Left renal pelvis (tissue), 4 donors: Measurements from ENCODE around the gene YIF1B. TPM values are rescaled to one million over a fixed set of nuclear protein-coding genes. Genes with fewer than 3 reads are reported as not detected.

ENCODE experiments used
- DNase-seq, 4 donors: peaks; one replicate each; pipeline ENCODE4 v3.0.0-alpha.2; 2013; ENCODE audit warnings: low read depth in 4 of 4, low spot score in 3 of 4
- polyA plus RNA-seq, 4 donors: library from polyadenylated mRNA; unstranded; fragments of 120-200 nt; gene quantifications; one replicate each; pipeline ENCODE4 v1.2.1, GENCODE V29; 2013; ENCODE audit not compliant: insufficient read length in 4 of 4

YIF1B gene
- polyA plus RNA-seq, 4 donors = 28.3 to 40.9 (median 32.1) TPM

DNA sequence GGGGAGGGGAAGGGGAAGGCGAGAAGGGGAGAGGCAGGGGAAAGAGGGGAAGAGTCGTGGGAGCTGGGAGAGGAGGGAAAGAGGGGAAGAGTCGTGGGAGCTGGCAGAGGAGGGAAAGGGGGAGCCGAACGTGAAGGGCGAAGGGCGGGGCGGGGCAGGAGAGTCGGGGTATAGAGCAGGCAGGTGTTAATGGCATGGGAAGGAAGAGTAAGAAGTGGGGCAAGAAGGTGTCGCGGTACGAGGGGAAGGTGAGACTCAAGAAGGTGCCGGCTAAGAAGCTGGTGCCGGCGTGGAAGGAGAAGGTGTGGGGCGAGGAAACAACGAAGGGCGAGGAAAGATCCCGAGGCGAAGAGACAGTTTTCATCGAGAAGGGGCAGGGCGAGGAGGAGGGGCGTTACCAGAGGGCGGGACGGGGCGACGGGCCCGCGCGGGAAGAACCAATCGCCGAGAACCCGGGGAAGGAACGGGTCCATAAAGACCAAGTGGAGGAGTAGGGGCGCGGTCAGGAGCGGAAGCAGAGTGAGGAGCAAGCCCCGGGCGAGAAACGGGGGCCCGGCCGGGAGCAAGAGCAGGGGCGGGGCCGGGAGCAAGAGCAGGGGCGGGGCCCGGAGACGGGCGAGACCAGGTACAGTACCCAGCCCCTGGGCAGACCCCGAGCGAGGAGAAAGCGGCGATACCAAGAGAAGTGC, 20.3 kb upstream of the YIF1B start:
- DNase-seq = peak; percentile 79 to 81 (median 80)

DNA sequence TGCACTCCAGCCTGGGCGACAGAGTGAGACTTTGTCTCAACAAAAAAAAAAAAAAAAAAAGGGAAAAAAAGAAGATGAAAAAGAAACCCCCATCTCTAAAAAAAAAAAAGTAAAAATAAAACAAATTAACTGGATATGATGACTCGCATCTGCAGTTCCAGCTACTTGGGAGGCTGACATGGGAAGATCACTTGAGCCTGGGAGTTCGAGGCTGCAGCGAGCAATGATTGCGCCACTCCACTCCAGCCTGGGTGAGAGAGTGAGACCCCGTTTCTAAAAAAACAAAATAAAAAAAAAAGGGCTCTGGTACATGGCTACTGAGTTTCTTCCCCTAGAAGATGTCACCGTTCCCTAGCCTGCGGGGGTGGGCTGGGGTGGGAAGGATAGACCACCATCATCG, 17.5 kb upstream of the YIF1B start:
- DNase-seq = no peak

GRCh38 chr19:38331728-38332127, 16.0 kb upstream of the YIF1B start:
- no peak for DNase-seq

GRCh38 chr19:38329651-38330050, 13.9 kb upstream of the YIF1B start:
- DNase-seq = no peak

DNA sequence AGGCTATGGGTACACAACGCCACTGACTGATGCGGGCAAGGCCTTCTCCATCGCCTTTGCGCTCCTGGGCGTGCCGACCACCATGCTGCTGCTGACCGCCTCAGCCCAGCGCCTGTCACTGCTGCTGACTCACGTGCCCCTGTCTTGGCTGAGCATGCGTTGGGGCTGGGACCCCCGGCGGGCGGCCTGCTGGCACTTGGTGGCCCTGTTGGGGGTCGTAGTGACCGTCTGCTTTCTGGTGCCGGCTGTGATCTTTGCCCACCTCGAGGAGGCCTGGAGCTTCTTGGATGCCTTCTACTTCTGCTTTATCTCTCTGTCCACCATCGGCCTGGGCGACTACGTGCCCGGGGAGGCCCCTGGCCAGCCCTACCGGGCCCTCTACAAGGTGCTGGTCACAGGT, 10.8 kb upstream of the YIF1B start:
- DNase-seq = no peak

GRCh38 chr19:38324431-38324830, 8.7 kb upstream of the YIF1B start:
- DNase-seq = no peak

- DNase-seq = no peak
Observed at GRCh38 chr19:38323291-38323690, 7.5 kb upstream of the YIF1B start.

DNA sequence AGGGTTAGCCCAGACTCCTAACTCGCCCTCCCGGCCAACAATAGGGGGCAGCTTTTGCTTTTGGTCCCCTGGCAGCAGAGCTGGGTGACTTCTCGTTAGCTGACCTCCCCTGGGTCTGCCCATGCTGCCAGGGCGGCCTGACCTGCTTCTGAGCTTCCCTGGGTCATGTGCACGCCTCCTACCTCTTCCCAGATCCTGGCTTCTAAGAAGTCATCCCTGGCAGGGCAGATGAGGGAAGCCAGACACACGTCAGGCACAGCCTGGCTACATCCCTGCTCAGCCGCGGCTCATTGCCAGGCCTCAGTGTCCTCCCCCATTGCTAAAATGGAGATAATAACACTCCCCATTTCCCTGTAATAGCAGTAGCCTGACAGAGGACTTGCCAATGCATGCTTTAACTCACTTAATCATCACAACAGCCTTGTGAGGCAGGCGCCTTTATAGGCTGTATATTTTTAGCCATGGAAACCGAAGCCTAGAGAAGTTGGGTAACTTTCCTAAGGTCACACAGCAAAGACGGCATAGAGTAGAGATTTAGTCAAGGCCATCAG, 6.0 kb upstream of the YIF1B start:
- no peak for DNase-seq

DNA sequence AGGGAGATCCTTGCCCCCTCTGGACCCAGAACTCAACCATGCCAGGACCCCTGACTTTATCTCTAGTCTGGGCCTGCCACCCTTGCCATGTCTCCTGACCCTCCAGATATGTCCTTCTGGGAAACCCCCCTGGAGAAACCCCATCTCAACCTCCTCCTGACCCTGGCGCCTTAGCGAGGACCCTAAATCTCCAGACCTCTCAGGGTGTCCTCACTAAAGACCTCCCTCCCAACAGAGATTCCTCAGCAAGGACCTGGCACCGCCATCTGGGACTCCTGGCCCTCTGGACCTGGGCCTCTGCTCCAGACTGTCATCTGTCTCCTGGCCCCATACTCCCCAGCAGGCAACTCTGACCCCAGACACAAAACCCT, 5.2 kb upstream of the YIF1B start:
- no peak for DNase-seq

GRCh38 chr19:38319421-38320258, 3.9 kb upstream of the YIF1B start, which contains the start of gene KCNK6:
TSS of gene KCNK6 (plus strand) at chr19:38319845. CDS start at chr19:38319951, 106 bp downstream.
- DNase-seq = no peak

DNA sequence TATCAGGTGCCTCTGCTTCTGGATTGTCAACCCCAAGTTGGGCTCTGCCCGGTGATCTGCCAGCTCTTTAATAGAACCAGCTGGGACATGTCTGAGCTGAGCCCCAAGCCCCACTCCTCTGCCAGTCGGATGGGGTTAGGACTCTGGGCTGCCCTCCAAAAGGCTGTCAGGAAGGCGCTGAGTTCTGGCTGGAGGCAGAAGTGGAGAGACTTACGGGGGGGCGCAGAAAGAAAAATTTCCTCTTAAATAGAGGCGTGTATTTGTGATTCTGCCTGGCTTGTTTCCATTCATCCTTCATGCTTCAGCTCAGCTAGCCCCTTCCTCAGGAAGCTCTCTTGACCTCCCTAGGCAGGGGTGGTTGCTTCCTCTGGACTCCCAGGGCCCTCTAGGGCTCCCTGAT, 2.9 kb upstream of the YIF1B start:
- DNase-seq = no peak

- no peak for DNase-seq
Observed at GRCh38 chr19:38317104-38317612, 1.4 kb upstream of the YIF1B start.

DNA sequence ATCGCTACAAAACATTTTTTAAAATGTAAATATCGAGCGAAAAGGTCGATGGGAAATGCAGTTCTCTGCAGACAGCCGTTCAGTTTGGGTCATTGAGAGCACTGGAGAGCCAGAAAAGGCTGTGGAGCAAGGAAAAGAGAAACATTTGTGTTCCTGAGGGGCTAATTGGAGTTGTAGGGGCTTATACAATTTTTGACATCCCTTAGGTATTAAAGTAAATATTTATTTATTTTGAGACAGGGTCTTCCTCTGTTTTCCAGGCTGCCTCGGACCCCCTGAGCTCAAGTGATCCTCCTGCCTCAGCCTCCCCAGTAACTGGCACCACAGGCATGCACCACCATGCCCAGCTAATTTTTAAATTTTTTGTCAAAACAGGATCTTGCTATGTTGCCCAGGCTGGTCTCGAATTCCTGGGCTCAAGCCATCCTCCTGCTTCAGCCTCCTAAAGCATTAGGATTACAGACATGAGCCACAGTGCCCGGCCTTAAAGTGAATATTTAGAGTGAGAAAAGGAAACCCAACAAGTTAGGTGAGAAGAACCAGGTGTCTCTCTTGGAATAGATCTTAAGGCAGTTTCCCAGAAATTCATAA, 825 bp upstream of the YIF1B start:
- no peak for DNase-seq

- no peak for DNase-seq
Observed at GRCh38 chr19:38310986-38311385, 4.8 kb downstream of the YIF1B start.

DNA sequence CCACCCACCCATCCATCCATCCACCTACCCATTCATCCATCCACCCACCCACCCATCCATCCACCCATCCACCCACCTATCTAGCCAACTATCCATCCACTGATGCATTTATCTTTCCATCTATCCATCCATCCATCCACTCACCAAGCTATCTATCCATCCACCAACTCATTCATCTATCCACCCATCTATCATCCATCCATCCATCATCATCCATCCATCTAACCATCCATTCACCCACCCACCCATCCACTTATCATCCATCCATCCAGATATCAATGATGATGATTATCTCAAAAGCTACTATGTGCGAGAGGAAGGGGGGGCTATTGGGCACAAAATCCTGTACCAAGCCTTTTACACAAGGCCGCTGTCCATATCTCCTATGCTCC, 5.5 kb downstream of the YIF1B start:
- DNase-seq = no peak

- no peak for DNase-seq
Observed at GRCh38 chr19:38309615-38310278, 6.0 kb downstream of the YIF1B start.

- no peak for DNase-seq
Observed at GRCh38 chr19:38308926-38309614, 6.7 kb downstream of the YIF1B start.

DNA sequence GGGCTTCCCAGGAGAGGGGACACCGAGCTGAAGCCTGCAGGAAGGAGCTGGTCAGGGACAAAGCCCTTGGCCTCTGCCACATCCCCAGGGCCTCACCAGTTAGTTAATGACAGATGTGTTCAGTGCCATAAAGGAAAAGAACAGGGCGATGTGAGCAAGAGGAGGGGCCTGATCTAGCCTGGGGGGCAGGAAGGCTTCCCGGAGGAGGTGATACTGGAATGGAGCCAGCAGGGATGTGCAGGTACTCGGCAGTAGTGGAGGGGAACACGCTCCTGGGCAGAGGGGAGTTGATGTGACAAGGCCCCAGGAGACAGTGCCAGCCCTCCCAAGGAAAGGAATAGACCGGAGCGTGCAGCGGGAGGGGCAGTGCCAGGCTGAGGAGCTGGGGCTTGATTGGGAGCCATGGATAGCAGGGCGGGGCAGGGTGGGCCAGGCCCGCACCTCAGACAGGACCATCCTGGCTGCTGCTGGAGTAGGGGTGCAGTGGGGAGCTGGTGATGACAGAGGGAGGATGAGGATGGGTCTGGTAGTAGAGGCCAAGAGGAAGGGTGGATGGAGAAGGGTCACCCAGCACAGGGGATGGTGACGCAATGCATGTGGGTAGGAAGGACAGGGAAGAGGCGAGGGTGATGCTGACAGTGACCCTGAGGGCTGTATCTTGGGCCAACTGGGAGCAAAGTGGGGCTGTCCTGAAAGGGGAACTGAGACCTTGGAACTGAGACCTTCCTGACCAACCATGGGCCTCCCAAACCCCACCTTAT, 7.6 kb downstream of the YIF1B start:
- DNase-seq = no peak

DNA sequence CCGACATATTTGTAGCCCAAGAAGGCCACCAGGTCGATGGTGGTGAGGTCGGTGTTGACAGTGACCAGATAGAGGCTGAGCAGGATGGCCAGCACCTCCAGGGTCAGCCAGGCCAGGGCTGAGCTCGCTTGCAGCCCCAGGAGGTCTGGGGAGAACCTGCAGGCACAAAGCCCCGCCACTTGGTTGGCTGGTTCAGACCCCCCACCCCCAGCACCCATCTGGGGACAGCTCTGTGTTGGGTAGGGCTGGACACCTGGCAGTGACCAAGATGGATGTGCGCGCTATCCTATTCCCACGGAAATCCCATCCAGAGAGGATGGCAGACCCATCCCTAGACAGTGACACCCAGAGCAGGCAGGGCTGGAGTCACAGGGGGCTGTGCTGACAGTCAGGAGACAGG, 8.2 kb downstream of the YIF1B start:
- DNase-seq = no peak
